ENCODE results near the gene SCGB3A1.
A peak's percentile ranks its signal among the peaks of the same experiment; 100 is the strongest.

The SCGB3A1 gene, protein sequence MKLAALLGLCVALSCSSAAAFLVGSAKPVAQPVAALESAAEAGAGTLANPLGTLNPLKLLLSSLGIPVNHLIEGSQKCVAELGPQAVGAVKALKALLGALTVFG

DNA sequence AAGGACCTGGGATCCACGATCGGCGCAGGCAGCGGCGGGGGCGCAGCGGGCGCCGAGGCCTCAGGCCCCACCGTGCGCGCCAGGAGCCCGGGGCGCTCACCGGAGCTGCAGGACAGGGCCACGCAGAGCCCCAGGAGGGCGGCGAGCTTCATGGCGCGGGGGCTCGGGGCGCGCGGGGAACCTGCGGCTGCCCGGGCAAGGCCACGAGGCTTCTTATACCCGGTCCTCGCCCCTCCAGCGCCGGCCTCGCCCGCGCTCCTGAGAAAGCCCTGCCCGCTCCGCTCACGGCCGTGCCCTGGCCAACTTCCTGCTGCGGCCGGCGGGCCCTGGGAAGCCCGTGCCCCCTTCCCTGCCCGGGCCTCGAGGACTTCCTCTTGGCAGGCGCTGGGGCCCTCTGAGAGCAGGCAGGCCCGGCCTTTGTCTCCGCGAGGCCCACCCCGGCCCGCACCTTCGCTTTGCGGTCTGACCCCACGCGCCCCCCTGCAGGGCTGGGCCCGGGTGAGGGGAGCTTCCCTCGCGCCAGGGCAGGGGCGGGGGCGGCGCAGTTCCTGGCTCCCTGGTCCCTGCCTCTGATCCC, at the start of gene SCGB3A1:
Gene SCGB3A1 (minus strand): TSS at position 189 of the 577 bp plus-strand sequence. CDS start 37 bp downstream, at position 152.
- Histone ChIP-seq H3K27me3 (ENCODE audit: insufficient read depth, low read length) (peaks cover 18% of the 10 kb centered on the region), H3K4me3 (ENCODE audit: low read length) (no peak within 1 kb of the TSS), H2AFZ (ENCODE audit: low read depth, low read length) (peak within 1 kb of the TSS; percentile 22), H3K4me1 (ENCODE audit: insufficient read depth, low read length) (no peaks in the 10 kb centered on the region), H3K36me3 (ENCODE audit: insufficient read depth, low read length) (no peaks in the 10 kb centered on the region), H3K9me3 (ENCODE audit: low read length) (no peaks in the 10 kb centered on the region)

DNA sequence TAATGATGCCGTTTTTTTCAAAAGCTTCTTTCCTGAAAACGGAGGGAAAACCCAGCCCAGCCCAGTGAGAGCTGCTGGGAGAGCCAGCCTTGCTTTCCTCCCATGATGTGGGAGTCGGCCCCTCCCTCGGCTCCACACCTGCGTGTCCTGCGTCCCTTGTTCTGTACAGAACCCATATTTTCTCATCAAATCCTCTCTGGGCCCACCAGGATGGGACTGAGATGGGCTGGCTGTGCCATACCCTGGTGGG, 49.2 kb upstream of the SCGB3A1 start:
- Histone ChIP-seq H3K9me3 (ENCODE audit: low read length) (no peaks in the 10 kb centered on the region), H3K4me1 (ENCODE audit: insufficient read depth, low read length) (no peaks in the 10 kb centered on the region), H3K4me3 (ENCODE audit: low read length) (no peak overlapping the region), H3K27me3 (ENCODE audit: insufficient read depth, low read length) (peaks cover 27% of the 10 kb centered on the region), H3K36me3 (ENCODE audit: insufficient read depth, low read length) (no peaks in the 10 kb centered on the region), H2AFZ (ENCODE audit: low read depth, low read length) (no peak overlapping the region)

DNA sequence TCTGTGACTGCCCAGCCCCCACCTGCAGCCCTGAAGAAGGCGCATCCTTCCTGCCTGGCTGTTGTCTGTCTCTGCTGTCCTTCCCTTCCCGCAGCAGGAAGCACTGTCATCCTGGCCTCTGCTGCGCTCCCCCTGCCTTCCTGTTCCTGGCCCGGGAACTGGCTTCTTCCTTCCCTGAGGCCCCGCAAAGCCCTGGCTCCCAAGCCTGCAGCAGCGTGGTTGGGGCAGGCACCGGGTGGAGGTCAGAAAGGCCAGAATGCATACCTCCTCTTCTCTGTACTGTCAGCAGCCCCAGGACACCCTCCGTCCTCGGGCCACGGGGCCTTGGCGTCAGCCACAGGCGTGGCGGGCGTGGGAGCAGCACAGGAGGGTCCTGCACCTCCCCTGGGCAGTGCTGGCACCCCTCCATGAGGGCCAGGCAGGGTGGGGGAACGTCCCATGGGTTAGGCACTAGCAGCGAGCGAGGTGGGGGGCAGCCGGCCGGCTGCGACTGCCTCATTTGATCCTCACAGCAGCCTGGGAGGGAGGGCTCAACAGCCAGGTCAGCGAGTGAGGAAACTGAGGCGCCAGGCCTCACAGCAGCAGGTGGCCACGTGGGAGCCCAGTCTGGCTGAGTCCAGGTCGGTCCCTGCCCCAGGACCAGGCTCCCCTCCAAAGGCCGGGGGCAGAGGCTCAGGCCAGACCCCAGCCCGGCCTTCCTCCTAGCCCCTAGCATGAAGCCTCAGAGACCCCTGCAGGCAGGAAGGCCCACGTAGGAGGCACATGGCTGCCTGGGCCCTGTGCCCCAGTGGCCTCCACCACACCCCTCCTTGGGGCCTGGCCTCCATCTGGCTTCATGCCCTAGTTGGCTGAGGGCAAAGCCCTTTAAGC, 48.7 kb upstream of the SCGB3A1 start:
- H2AFZ ChIP-seq (ENCODE audit: low read depth, low read length): no peak overlapping the region
- H3K4me1 ChIP-seq (ENCODE audit: insufficient read depth, low read length): no peaks in the 10 kb centered on the region
- no peaks in the 10 kb centered on the region for H3K9me3 ChIP-seq (ENCODE audit: low read length)
- no peak overlapping the region for H3K4me3 ChIP-seq (ENCODE audit: low read length)
- no peaks in the 10 kb centered on the region for H3K36me3 ChIP-seq (ENCODE audit: insufficient read depth, low read length)
- H3K27me3 ChIP-seq (ENCODE audit: insufficient read depth, low read length): peaks cover 22% of the 10 kb centered on the region

DNA sequence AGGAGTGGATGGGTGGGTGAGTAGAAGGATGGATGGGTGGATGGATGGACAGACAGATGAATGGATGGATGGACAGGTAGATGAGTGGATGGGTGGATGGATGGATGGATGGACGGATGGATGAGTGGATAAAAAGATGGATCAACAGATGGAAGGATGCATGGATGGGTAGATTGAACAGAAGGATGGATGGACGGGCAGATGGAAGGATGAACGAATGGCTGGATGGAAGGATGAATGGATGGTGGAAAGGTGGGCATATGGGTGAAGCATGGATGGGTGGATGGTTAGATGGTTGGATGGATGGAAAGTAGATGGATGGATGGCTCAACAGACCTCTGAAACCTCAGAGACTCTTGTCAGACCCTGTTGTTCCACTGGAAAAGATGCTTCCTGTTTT, 48.0 kb upstream of the SCGB3A1 start:
- H2AFZ ChIP-seq (ENCODE audit: low read depth, low read length): no peak overlapping the region
- H3K9me3 ChIP-seq (ENCODE audit: low read length): no peaks in the 10 kb centered on the region
- H3K36me3 ChIP-seq (ENCODE audit: insufficient read depth, low read length): no peaks in the 10 kb centered on the region
- H3K27me3 ChIP-seq (ENCODE audit: insufficient read depth, low read length): peaks cover 15% of the 10 kb centered on the region
- no peaks in the 10 kb centered on the region for H3K4me1 ChIP-seq (ENCODE audit: insufficient read depth, low read length)
- H3K4me3 ChIP-seq (ENCODE audit: low read length): no peak overlapping the region

DNA sequence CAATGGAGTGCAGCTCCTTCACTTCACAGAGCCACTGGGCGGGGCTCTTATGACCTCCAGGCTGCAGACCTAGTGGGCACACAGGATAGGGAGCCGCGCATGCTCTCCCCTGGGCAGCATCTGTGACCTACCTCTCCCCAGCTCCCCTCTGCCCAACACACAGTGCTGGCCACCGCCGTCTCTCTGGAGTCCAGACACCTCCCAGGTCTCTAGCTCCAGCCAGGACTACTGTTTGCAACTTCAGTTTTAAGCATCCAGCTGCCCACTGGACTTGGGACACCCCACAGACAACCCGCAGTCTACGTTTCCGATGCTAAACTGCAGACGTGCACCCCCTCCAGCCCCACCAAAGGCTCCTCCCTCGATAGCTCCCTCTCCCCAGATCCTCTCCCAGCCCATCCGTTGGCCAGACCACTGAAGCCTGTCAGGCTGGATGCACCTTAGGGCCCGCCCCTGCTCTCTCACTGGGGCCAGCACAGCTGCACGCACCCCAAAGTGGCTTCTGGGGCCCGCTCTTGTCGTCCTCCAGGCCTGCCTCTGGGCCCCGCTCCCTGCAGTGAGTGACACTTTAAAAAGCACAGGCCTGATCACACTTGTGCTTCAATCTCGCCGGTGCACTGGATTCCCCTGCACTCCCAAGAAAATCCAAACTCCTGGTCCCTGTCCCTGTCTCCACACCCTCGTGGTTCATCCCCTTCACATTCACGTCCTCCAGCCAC, 46.8 kb upstream of the SCGB3A1 start:
- Histone ChIP-seq H3K27me3 (ENCODE audit: insufficient read depth, low read length) (peaks cover 8% of the 10 kb centered on the region), H3K36me3 (ENCODE audit: insufficient read depth, low read length) (no peaks in the 10 kb centered on the region), H3K9me3 (ENCODE audit: low read length) (no peaks in the 10 kb centered on the region), H3K4me3 (ENCODE audit: low read length) (no peak overlapping the region), H2AFZ (ENCODE audit: low read depth, low read length) (no peak overlapping the region), H3K4me1 (ENCODE audit: insufficient read depth, low read length) (no peaks in the 10 kb centered on the region)

DNA sequence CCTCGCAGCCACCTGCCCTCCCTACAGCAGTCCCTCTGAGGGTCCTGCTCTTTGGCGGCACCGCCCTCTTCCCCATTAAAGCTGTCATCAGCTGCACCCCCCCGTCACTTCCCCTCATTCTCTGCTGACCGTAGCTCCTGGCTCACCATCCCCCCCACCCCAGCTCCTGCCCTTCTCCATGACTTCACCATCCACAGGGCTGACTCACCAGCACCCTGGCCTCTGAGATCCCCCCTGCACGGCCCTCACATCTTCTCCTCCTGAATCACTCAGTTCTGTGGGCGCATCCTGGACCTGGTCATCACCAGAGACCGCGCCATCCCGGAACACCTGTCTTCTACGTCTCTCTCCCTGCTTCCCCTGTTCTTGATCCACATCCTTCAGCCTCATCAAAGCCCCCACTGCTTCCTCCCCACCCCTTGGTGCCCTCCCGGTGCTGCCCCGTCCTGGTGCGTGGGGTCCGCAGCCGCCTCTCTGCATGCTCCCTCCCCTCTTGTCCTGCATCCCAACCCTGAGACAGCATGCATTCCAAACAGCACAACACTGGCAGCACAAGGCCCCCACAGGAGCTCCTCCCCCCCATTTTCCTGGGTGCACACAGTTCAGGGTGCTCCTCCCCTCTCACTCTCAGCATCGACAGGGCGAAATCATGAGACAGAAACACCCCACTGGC, 45.2 kb upstream of the SCGB3A1 start:
- no peak overlapping the region for H3K4me3 ChIP-seq (ENCODE audit: low read length)
- no peaks in the 10 kb centered on the region for H3K4me1 ChIP-seq (ENCODE audit: insufficient read depth, low read length)
- H3K27me3 ChIP-seq (ENCODE audit: insufficient read depth, low read length): peaks cover 4% of the 10 kb centered on the region
- no peaks in the 10 kb centered on the region for H3K36me3 ChIP-seq (ENCODE audit: insufficient read depth, low read length)
- H2AFZ ChIP-seq (ENCODE audit: low read depth, low read length): no peak overlapping the region
- no peaks in the 10 kb centered on the region for H3K9me3 ChIP-seq (ENCODE audit: low read length)

DNA sequence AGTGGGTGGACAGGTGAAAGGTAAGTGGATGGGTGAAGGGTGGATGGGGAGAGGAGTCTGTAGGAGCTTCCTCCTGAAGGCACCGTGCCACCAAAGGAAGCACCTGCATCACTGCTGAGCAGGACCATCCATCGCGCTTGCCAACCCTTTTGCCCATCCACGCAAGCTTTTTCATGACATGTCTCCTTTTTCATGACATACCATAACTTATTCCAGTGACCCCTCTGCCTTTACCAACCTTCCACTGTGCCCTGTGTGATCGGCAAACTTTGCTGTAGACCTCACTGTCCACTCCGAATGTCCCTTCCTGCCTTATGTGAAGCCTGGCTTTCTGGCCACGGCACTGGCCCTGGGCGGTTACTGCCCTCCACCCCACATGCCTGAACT, 44.7 kb upstream of the SCGB3A1 start:
- no peak overlapping the region for H3K4me3 ChIP-seq (ENCODE audit: low read length)
- no peaks in the 10 kb centered on the region for H3K36me3 ChIP-seq (ENCODE audit: insufficient read depth, low read length)
- no peak overlapping the region for H2AFZ ChIP-seq (ENCODE audit: low read depth, low read length)
- H3K4me1 ChIP-seq (ENCODE audit: insufficient read depth, low read length): no peaks in the 10 kb centered on the region
- no peaks in the 10 kb centered on the region for H3K27me3 ChIP-seq (ENCODE audit: insufficient read depth, low read length)
- no peaks in the 10 kb centered on the region for H3K9me3 ChIP-seq (ENCODE audit: low read length)

DNA sequence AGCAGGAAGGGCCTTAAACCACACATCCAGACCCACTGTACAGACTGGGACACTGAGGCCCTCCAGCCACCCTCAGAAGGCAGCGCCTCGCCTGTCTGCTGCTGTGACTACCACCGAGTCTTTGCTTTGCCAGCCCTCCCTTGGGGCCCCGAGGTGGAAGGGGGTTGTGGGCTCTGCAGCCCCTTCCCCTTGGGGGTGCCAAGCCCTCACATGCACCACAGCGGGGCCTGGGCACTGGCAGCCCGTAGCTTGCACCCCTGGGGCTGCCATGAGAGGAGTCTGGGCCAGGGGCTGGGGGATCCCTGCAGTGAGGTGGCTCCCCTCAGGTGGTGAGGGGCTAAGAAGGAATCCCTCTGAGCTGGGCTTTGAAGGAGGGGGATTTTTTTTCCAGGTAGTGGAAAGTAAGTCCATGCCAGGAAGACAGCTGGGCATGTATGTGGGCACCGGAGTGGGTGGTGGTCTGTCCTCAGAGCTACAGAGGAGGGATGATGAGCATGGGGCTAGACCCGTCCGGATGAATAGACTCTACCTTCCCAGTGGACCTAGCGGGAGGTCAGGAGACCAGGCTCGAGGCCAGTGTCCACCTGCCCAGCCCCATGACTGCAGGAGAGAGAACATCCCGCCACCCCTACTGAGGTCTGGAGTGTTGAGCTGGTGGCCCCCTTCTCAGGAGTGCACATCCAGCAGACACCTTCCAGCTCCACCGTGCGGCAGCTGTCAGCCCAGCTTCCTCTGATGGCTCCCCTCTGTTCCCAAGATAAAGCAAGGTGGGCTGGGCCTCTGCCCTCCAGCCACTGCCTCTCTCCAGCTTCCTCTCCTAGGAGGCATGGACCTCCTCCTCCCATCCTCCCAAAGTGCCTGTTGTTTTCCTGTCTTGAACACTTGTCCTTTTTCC, 42.2 kb upstream of the SCGB3A1 start:
- Histone ChIP-seq H3K27me3 (ENCODE audit: insufficient read depth, low read length) (peaks cover 9% of the 10 kb centered on the region), H3K4me1 (ENCODE audit: insufficient read depth, low read length) (no peaks in the 10 kb centered on the region), H2AFZ (ENCODE audit: low read depth, low read length) (no peak overlapping the region)

DNA sequence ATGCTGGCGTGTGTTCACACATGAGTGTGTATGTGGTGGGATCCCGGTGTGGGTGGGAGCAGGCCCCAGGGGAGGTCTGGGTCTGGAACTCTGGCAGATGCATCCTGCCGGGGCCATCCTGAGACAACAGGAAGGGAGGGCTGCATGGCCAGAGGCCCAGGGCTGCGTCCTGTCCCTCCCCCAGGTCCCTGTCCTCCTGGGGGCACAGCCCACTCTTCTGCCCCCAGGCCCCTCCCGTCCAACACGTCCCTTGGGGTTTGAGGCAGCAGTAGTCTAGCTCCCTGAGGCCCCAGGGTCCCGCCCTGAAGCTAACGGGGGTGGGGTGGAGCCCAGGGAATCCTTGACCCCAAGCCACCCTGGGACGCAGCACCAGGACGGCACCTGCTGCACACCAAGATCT, 41.5 kb upstream of the SCGB3A1 start:
- peaks cover 15% of the 10 kb centered on the region for H3K27me3 ChIP-seq (ENCODE audit: insufficient read depth, low read length)
- no peaks in the 10 kb centered on the region for H3K36me3 ChIP-seq (ENCODE audit: insufficient read depth, low read length)
- H3K4me1 ChIP-seq (ENCODE audit: insufficient read depth, low read length): no peaks in the 10 kb centered on the region
- no peaks in the 10 kb centered on the region for H3K9me3 ChIP-seq (ENCODE audit: low read length)
- no peak overlapping the region for H2AFZ ChIP-seq (ENCODE audit: low read depth, low read length)
- no peak overlapping the region for H3K4me3 ChIP-seq (ENCODE audit: low read length)

More for the DNA sequence above, 42.2 kb upstream of the SCGB3A1 start:
- no peaks in the 10 kb centered on the region for H3K36me3 ChIP-seq (ENCODE audit: insufficient read depth, low read length)
- H3K4me3 ChIP-seq (ENCODE audit: low read length): no peak overlapping the region
- H3K9me3 ChIP-seq (ENCODE audit: low read length): no peaks in the 10 kb centered on the region

DNA sequence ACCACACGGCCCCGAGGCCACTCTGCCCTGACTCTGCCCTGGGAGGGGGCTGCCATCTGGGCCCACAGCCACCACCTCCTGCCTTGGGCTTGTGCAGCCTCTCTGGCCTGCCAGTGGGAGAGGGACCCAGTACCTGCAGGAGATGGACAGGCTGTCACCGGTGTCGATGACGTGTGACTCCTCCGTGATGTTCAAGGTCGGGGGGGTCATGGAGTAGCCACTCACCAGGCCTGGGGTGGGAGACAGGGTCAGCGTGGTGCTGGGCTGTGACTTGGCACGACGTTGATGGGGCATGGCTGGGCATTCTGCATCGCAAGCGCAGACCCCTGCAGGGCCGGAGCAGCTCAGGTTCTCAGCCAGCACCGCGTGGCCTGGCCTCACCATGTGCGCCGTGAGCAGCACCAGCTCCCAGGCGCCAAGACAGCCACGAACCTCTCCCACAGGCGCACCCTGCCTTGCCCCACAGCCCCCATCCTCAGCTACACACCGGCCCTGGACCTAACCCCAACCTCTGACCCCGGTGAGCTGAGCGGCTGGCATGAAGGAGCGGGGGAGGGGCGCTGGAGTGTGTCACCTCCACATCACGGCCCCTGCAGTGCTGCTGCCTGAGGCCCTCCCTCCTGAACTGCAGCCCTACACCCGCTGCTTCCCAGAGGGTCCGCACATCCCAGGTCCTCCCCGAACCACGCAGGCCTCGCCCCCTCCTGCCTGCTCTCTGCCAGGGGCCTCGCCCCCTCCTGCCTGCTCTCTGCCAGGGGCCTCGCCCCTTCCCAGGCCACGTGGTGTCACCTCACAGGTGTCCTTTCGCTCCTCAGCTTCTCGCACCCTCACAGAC, 40.5 kb upstream of the SCGB3A1 start:
- H3K36me3 ChIP-seq (ENCODE audit: insufficient read depth, low read length): no peaks in the 10 kb centered on the region
- H3K9me3 ChIP-seq (ENCODE audit: low read length): no peaks in the 10 kb centered on the region
- H3K4me1 ChIP-seq (ENCODE audit: insufficient read depth, low read length): no peaks in the 10 kb centered on the region
- H3K27me3 ChIP-seq (ENCODE audit: insufficient read depth, low read length): peaks cover 22% of the 10 kb centered on the region
- no peak overlapping the region for H2AFZ ChIP-seq (ENCODE audit: low read depth, low read length)
- no peak overlapping the region for H3K4me3 ChIP-seq (ENCODE audit: low read length)

DNA sequence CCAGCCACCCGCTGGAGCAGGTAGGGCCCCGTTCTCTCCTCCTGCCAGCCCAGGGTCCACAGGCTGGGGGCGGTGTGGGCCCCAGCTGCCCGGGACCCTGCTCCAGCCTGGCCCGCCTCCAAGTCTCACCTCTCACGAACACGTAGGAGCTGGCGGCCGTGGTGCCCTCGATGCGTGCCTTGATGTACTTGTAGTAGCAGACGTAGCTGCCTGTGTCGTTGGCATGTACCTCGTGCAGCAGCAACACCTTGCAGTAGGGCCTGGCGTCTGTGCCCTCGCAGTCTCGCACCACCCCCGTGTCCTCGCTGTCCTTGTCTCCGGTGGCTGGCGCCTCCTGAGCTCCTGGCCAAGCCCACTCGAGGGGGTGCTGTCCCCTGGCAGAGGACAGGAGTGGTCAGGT, 39.1 kb upstream of the SCGB3A1 start:
- H3K4me3 ChIP-seq (ENCODE audit: low read length): no peak overlapping the region
- no peaks in the 10 kb centered on the region for H3K9me3 ChIP-seq (ENCODE audit: low read length)
- peaks cover 24% of the 10 kb centered on the region for H3K27me3 ChIP-seq (ENCODE audit: insufficient read depth, low read length)
- no peaks in the 10 kb centered on the region for H3K36me3 ChIP-seq (ENCODE audit: insufficient read depth, low read length)
- no peaks in the 10 kb centered on the region for H3K4me1 ChIP-seq (ENCODE audit: insufficient read depth, low read length)
- no peak overlapping the region for H2AFZ ChIP-seq (ENCODE audit: low read depth, low read length)

Data from neuron (in vitro differentiated cells).